ENCODE results near the gene SFTPB.
"Not testable (repeated sequence)": the region's sequence is repeated elsewhere in the genome, so short reads cannot be mapped to it uniquely, and the experiment has no call there.

The SFTPB gene

GRCh38 chr2:85668009-85668856 is at the start of gene SFTPB:
SFTPB (minus strand) TSS chr2:85668199; CDS start chr2:85668183, 16 bp downstream.
- no peak for DNase-seq

- DNase-seq, result no peak
Measured at GRCh38 chr2:85717308-85718008, 49.5 kb upstream of the SFTPB start.

GRCh38 chr2:85716346-85716914 is 48.4 kb upstream of the SFTPB start:
- no peak for DNase-seq

GRCh38 chr2:85714841-85715240 is 46.8 kb upstream of the SFTPB start:
- DNase-seq, result no peak

GRCh38 chr2:85714421-85714820 is 46.4 kb upstream of the SFTPB start:
- not testable (repeated sequence) for DNase-seq

GRCh38 chr2:85713836-85714235 is 45.8 kb upstream of the SFTPB start:
- DNase-seq, result no peak

- DNase-seq, result peak in 29 of 51 donors; percentile 22 to 75 (median 43)
Measured at GRCh38 chr2:85712849-85713612, 45.0 kb upstream of the SFTPB start.

- DNase-seq, result peak in 3 of 51 donors; percentile 19 to 30 (median 23)
Measured at GRCh38 chr2:85712336-85712735, 44.3 kb upstream of the SFTPB start.

GRCh38 chr2:85711578-85712060 is 43.6 kb upstream of the SFTPB start:
- DNase-seq, result no peak

GRCh38 chr2:85710687-85711577 is 42.9 kb upstream of the SFTPB start:
- peak in 10 of 51 donors; percentile 15 to 68 (median 30) for DNase-seq

- no peak for DNase-seq
Measured at GRCh38 chr2:85709401-85709811, 41.4 kb upstream of the SFTPB start.

GRCh38 chr2:85708641-85709040 is 40.6 kb upstream of the SFTPB start:
- DNase-seq, result peak in 1 of 51 donors; percentile 5

- DNase-seq, result peak in 20 of 51 donors; percentile 6 to 76 (median 37)
Measured at GRCh38 chr2:85707304-85707703, 39.3 kb upstream of the SFTPB start.

GRCh38 chr2:85706599-85707296 is 38.7 kb upstream of the SFTPB start:
- peak in 21 of 51 donors; percentile 15 to 63 (median 32) for DNase-seq

GRCh38 chr2:85706063-85706462 is 38.1 kb upstream of the SFTPB start:
- DNase-seq, result no peak

GRCh38 chr2:85705680-85706039 is 37.7 kb upstream of the SFTPB start:
- peak in 3 of 51 donors; percentile 23 to 45 (median 26) for DNase-seq

- DNase-seq, result no peak
Measured at GRCh38 chr2:85704800-85705679, 37.0 kb upstream of the SFTPB start.

- no peak for DNase-seq
Measured at GRCh38 chr2:85704038-85704437, 36.0 kb upstream of the SFTPB start.

- DNase-seq, result no peak
Measured at GRCh38 chr2:85703329-85703728, 35.3 kb upstream of the SFTPB start.
